A549 (cell line): ENCODE measurements around the gene DDX21. TPM values are rescaled to one million over a fixed set of nuclear protein-coding genes. Genes with fewer than 3 reads are reported as not detected.

Experiments
- ATAC-seq, 2 experiments: fragments of 200-7000 bp in 1 of 2; fragments of >200 bp in 1 of 2; cut with Nextera tagmentation in 1 of 2; cut with Tn5 transposase in 1 of 2; 3 replicates each; pipeline versions ENCODE4 v1.8.0 to v1.9.1; 2018 to 2020; ENCODE audit warnings: mild to moderate bottlenecking in 1 of 2, moderate library complexity in 1 of 2
- CTCF ChIA-PET: fragments of 300-600 bp; sonication (Branson Sonifier 250); formaldehyde crosslinking; extraction: SDS; loops from one replicate; lab custom pipeline; 2021; ENCODE audit warnings: antibody characterized with exemption, inconsistent platforms; lab: Yijun Ruan, JAX
- POLR2A ChIA-PET: fragments of 350-600 bp; formaldehyde crosslinking; extraction: SDS; loops from one replicate; lab custom pipeline; 2021; ENCODE audit warnings: antibody characterized with exemption, inconsistent platforms; lab: Yijun Ruan, JAX
- DNase-seq, 2 experiments: peaks; one replicate each; pipeline versions ENCODE4 v3.0.0 to v3.0.0-alpha.2; 2011 to 2016; ENCODE audit warnings: low read depth in 1 of 2, low spot score in 1 of 2
- FAIRE-seq: peaks from 2 replicates; lab custom pipeline; 2011; peaks lifted over from hg19 to GRCh38; lab: Jason Lieb, UNC
- H3K27ac ChIP-seq, 2 experiments: fragments of >200 bp; sonication (Bioruptor Twin); formaldehyde crosslinking; 3 replicates each; pipeline ENCODE4 v1.5.1; 2016 to 2017
- H3K4me1 ChIP-seq: fragments of >200 bp; sonication (Bioruptor Twin); formaldehyde crosslinking; 3 replicates; pipeline ENCODE4 v1.6.1; 2016
- H3K4me2 ChIP-seq: fragments of >200 bp; sonication (Bioruptor Twin); formaldehyde crosslinking; 3 replicates; pipeline ENCODE4 v1.6.1; 2016
- H3K4me3 ChIP-seq: fragments of >200 bp; sonication (Bioruptor Twin); formaldehyde crosslinking; 3 replicates; pipeline ENCODE4 v1.5.1; 2016
- H3K9me3 ChIP-seq: fragments of >200 bp; sonication (Bioruptor Twin); formaldehyde crosslinking; 3 replicates; pipeline ENCODE4 v1.6.1; 2016
- BHLHE40 ChIP-seq: IDR thresholded peaks from 2 replicates; pipeline ENCODE4 v1.6.1; 2012; ENCODE audit warnings: low read depth, low read length, inconsistent platforms
- CEBPB ChIP-seq, 2 experiments: fragments of >200 bp in 1 of 2; sonication (Bioruptor Twin) in 1 of 2; formaldehyde crosslinking in 1 of 2; IDR thresholded peaks; 2 replicates each; pipeline ENCODE4 v1.6.1; 2012 to 2016
- CHD4 ChIP-seq: fragments of 200-600 bp; sonication (generic); IDR thresholded peaks from 2 replicates; pipeline ENCODE4 v1.6.1; 2016; ENCODE audit warnings: antibody characterized with exemption, mild to moderate bottlenecking, borderline replicate concordance
- EP300 ChIP-seq, 2 experiments: fragments of >200 bp; sonication (Bioruptor Twin); formaldehyde crosslinking; IDR thresholded peaks; 2 replicates in 1 of 2; 3 replicates in 1 of 2; pipeline ENCODE4 v1.6.1; 2016 to 2017
- FOSB ChIP-seq: fragments of 250-450 bp; sonication (Bioruptor Pico); IDR thresholded peaks from 2 replicates; pipeline ENCODE4 v1.5.0; 2020; ENCODE audit warnings: mild to moderate bottlenecking, moderate library complexity
- HOXB13 ChIP-seq: fragments of 250-450 bp; sonication (Bioruptor Pico); IDR thresholded peaks from 2 replicates; pipeline ENCODE4 v1.5.0; 2020; ENCODE audit warnings: low read depth, mild to moderate bottlenecking, moderate library complexity
- HOXB5 ChIP-seq: fragments of 250-450 bp; sonication (Bioruptor Pico); IDR thresholded peaks from 2 replicates; pipeline ENCODE4 v1.5.0; 2020; ENCODE audit warnings: mild to moderate bottlenecking, moderate library complexity
- KDM1A ChIP-seq: fragments of 200-600 bp; sonication (generic); IDR thresholded peaks from 2 replicates; pipeline ENCODE4 v1.6.1; 2016; ENCODE audit warnings: low read depth, mild to moderate bottlenecking
- MAFK ChIP-seq: fragments of 450-650 bp; IDR thresholded peaks from 2 replicates; pipeline ENCODE4 v1.6.1; 2014; ENCODE audit not compliant: partially characterized antibody
- MYC ChIP-seq: IDR thresholded peaks from 2 replicates; pipeline ENCODE4 v1.6.1; 2012; ENCODE audit warnings: mild to moderate bottlenecking, inconsistent platforms, low read length, improper control_type of control experiment, borderline replicate concordance
- NFE2L2 ChIP-seq: fragments of 150-350 bp; conservative IDR thresholded peaks from 2 replicates; pipeline ENCODE4 v1.6.1; 2014; ENCODE audit warnings: low read length
- POLR2A ChIP-seq: IDR thresholded peaks from 2 replicates; pipeline ENCODE4 v1.6.1; 2012; ENCODE audit warnings: mild to moderate bottlenecking, low read length
- RARB ChIP-seq: fragments of 250-450 bp; sonication (Bioruptor Pico); IDR thresholded peaks from 2 replicates; pipeline ENCODE4 v1.8.0; 2021; ENCODE audit warnings: mild to moderate bottlenecking, moderate library complexity
- RCOR1 ChIP-seq: fragments of 150-350 bp; IDR thresholded peaks from 2 replicates; pipeline ENCODE4 v1.6.1; 2014; ENCODE audit warnings: antibody characterized with exemption, low read length, low read depth
- RFX5 ChIP-seq: fragments of 450-650 bp; IDR thresholded peaks from 2 replicates; pipeline ENCODE4 v1.7.1; 2014; ENCODE audit warnings: antibody characterized with exemption, mild to moderate bottlenecking, moderate library complexity
- SMC3 ChIP-seq: fragments of >200 bp; sonication (Bioruptor Twin); formaldehyde crosslinking; IDR thresholded peaks from 3 replicates; pipeline ENCODE4 v1.6.1; 2018; ENCODE audit warnings: inconsistent platforms
- ZC3H11A ChIP-seq: fragments of 450-650 bp; IDR thresholded peaks from 2 replicates; pipeline ENCODE4 v1.6.1; 2014; ENCODE audit warnings: antibody characterized with exemption, mild to moderate bottlenecking
- WGBS: methylation state at CpG from one replicate; pipeline ENCODE4 v1.1.6; 2017; ENCODE audit errors: missing lambda C conversion rate; 5-methylcytosine and 5-hydroxymethylcytosine counted together
- polyA plus RNA-seq, 4 experiments: library from polyadenylated mRNA; depleted of rRNA in 3 of 4; stranded (reverse); fragments of >200 nt; fragmentation: RNase III in 1 of 4; extraction: RNeasy Plus Mini Kit Qiagen cat#74134 plus additional on column Dnase treatment in 1 of 4; gene quantifications; 2 replicates in 3 of 4; 3 replicates in 1 of 4; pipeline ENCODE4 v1.2.3, GENCODE V29; 2011 to 2017
- TF ChIP-seq, protein P1 (sequence below): fragments of 250-450 bp; sonication (Bioruptor Pico); IDR thresholded peaks from 2 replicates; pipeline ENCODE4 v1.5.0; 2020; ENCODE audit warnings: low read depth, mild to moderate bottlenecking, moderate library complexity
- TF ChIP-seq, protein P2 (sequence below): fragments of 450-650 bp; IDR thresholded peaks from 2 replicates; pipeline ENCODE4 v1.6.1; 2014; ENCODE audit warnings: antibody characterized with exemption
- TF ChIP-seq, protein P3 (sequence below): fragments of 250-450 bp; sonication (Bioruptor Pico); IDR thresholded peaks from 2 replicates; pipeline ENCODE4 v1.5.0; 2021; ENCODE audit warnings: mild to moderate bottlenecking, moderate library complexity, borderline replicate concordance
- TF ChIP-seq, protein P4 (sequence below): fragments of >200 bp; sonication (Bioruptor Twin); formaldehyde crosslinking; IDR thresholded peaks from 3 replicates; pipeline ENCODE4 v1.6.1; 2016
- TF ChIP-seq, protein P5 (sequence below): fragments of 150-350 bp; IDR thresholded peaks from 2 replicates; pipeline ENCODE4 v1.6.1; 2014; ENCODE audit warnings: low read depth, mild to moderate bottlenecking, low read length
- TF ChIP-seq, protein P6 (sequence below): fragments of 200-600 bp; sonication (generic); IDR thresholded peaks from 2 replicates; pipeline ENCODE4 v1.6.1; 2016; ENCODE audit warnings: antibody characterized with exemption, mild to moderate bottlenecking, moderate library complexity

The DDX21 gene
- polyA plus RNA-seq, 2 of the 4 experiments (the other 2 are of a cell fraction), result 113 to 218 TPM

DNA sequence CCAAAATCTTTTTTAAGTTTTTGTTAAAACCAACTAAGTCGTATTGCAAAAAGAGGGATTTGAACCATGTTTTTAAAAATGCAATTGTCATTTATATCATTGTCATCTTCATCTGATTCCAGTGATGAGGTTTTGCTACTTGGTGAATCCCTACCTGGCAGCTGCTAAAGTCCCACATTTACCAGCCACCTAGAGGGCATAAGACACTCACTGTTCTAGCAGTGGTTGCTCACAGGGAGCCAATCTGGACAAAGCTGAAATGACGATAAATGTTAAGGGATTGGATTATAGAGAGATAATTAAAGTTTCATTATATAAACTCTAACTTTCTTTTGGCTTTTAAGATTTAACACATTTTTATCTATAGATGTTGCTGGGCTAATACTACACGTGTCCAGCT, 51.3 kb downstream of the DDX21 start:
- ChIA-PET POLR2A (no interaction called here), CTCF (interaction anchor here (1.2 to 4.8 kb wide), 4 partner anchors 16 to 115 kb away, joined by 3 to 122 read pairs (median 22); no protein-coding TSS in a partner anchor)
- H3K4me1 ChIP-seq, result no peaks in the 10 kb centered on the region
- peak in 1 of 2 experiments; percentile 55; a peak in 2 of 6 replicates for ATAC-seq
- no peak overlapping the region for H3K27ac ChIP-seq
- 88% methylated on average over 3 of the region's 3 CpGs for WGBS
- no peaks in the 10 kb centered on the region for H3K9me3 ChIP-seq
- TF ChIP-seq, protein P1, sequence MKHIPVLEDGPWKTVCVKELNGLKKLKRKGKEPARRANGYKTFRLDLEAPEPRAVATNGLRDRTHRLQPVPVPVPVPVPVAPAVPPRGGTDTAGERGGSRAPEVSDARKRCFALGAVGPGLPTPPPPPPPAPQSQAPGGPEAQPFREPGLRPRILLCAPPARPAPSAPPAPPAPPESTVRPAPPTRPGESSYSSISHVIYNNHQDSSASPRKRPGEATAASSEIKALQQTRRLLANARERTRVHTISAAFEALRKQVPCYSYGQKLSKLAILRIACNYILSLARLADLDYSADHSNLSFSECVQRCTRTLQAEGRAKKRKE (CRISPR knock-in tag), result no peak
- no peak for TF ChIP-seq ZC3H11A
- no peak for TF ChIP-seq BHLHE40
- TF ChIP-seq, protein P2, sequence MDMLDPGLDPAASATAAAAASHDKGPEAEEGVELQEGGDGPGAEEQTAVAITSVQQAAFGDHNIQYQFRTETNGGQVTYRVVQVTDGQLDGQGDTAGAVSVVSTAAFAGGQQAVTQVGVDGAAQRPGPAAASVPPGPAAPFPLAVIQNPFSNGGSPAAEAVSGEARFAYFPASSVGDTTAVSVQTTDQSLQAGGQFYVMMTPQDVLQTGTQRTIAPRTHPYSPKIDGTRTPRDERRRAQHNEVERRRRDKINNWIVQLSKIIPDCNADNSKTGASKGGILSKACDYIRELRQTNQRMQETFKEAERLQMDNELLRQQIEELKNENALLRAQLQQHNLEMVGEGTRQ, result no peak
- TF ChIP-seq, protein P3, sequence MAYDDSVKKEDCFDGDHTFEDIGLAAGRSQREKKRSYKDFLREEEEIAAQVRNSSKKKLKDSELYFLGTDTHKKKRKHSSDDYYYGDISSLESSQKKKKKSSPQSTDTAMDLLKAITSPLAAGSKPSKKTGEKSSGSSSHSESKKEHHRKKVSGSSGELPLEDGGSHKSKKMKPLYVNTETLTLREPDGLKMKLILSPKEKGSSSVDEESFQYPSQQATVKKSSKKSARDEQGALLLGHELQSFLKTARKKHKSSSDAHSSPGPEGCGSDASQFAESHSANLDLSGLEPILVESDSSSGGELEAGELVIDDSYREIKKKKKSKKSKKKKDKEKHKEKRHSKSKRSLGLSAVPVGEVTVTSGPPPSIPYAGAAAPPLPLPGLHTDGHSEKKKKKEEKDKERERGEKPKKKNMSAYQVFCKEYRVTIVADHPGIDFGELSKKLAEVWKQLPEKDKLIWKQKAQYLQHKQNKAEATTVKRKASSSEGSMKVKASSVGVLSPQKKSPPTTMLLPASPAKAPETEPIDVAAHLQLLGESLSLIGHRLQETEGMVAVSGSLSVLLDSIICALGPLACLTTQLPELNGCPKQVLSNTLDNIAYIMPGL (CRISPR knock-in tag), result no peak
- TF ChIP-seq RCOR1, result no peak
- no peak overlapping the region for H3K4me2 ChIP-seq
- no peak for DNase-seq
- FAIRE-seq, result peak; percentile 77
- no peak overlapping the region for H3K4me3 ChIP-seq

DNA sequence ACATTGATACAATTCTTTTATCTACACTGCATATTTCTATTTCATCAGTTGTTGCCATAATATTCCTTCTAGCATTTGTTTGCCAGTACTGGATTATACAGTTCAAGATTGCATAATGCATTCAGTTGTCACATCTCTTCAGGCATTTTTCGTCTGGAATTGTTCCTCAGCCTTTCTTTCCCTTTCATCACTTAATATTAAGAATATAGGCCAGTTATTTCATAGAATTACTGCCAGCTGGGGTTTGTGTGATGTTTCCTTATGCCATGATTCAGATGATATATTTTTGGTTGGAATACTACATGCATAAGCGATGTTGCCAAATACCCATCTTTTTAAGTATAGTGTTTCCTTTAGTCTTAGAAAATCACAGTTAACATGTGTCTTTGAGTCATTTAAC, 53.4 kb downstream of the DDX21 start:
- WGBS, result 66% methylated on average over 2 of the region's 2 CpGs
- POLR2A ChIA-PET, result no interaction called here
- H3K4me2 ChIP-seq, result no peak overlapping the region
- TF ChIP-seq MAFK (no peak), POLR2A (no peak), CEBPB (IDR thresholded peaks at IDR 0.05) (no peak), RARB (no peak), RCOR1 (no peak), KDM1A (no peak), NFE2L2 (no peak)
- TF ChIP-seq, all 56 proteins: peak for 0
- no peaks in the 10 kb centered on the region for H3K4me1 ChIP-seq
- ATAC-seq, result no peak
- H3K27ac ChIP-seq, result no peak overlapping the region
- no peak overlapping the region for H3K4me3 ChIP-seq
- no peaks in the 10 kb centered on the region for H3K9me3 ChIP-seq
- no peak for FAIRE-seq
- DNase-seq, result no peak
- CTCF ChIA-PET, result interaction anchor here (1.2 to 4.1 kb wide), 3 partner anchors 83 to 96 kb away, joined by 3 to 14 read pairs (median 6); no protein-coding TSS in a partner anchor

DNA sequence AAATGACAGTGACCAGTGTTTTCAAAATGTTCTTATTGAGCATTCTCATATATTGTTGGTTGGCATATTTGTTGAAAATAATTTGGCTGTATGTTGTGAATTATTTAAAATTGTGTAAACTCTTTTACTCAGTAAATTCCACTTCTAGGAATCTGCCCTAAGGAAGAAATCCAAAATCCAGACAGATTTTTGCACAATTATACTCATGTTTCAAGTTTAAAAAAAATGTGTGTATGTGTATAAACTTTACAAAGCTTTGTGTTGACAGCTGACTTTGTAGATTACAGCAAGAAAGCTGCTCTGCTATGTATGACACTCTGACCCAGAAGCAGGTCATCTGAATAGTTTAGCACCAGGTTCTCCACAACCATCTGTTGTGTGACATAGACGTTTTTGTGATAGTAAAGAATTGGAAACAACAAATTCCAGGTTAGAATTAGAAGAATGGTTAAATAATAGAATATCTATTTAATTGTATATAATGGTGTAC, 54.2 kb downstream of the DDX21 start:
- POLR2A ChIA-PET, result interaction anchor here (0.5 kb wide), 1 partner anchor 118 kb away, joined by 4 read pairs; no protein-coding TSS in a partner anchor
- CTCF ChIA-PET, result interaction anchor here (1.0 to 4.1 kb wide), 6 partner anchors 8 to 398 kb away, joined by 4 to 14 read pairs (median 5); no protein-coding TSS in a partner anchor
- Histone ChIP-seq H3K9me3 (no peaks in the 10 kb centered on the region), H3K4me3 (no peak overlapping the region), H3K4me2 (no peak overlapping the region), H3K4me1 (no peaks in the 10 kb centered on the region), H3K27ac (no peak overlapping the region)
- WGBS, result 14% methylated on average over 1 of the region's 1 CpG
- FAIRE-seq (no peak), ATAC-seq (no peak), DNase-seq (no peak)
- no peak for TF ChIP-seq CHD4
- TF ChIP-seq HOXB13 (CRISPR knock-in tag), result no peak
- no peak for TF ChIP-seq POLR2A
- TF ChIP-seq HOXB5 (CRISPR knock-in tag), result no peak
- TF ChIP-seq, protein P4, sequence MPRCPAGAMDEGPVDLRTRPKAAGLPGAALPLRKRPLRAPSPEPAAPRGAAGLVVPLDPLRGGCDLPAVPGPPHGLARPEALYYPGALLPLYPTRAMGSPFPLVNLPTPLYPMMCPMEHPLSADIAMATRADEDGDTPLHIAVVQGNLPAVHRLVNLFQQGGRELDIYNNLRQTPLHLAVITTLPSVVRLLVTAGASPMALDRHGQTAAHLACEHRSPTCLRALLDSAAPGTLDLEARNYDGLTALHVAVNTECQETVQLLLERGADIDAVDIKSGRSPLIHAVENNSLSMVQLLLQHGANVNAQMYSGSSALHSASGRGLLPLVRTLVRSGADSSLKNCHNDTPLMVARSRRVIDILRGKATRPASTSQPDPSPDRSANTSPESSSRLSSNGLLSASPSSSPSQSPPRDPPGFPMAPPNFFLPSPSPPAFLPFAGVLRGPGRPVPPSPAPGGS, result no peak
- no peak for TF ChIP-seq SMC3
- TF ChIP-seq FOSB (CRISPR knock-in tag), result no peak
- TF ChIP-seq, protein P5, sequence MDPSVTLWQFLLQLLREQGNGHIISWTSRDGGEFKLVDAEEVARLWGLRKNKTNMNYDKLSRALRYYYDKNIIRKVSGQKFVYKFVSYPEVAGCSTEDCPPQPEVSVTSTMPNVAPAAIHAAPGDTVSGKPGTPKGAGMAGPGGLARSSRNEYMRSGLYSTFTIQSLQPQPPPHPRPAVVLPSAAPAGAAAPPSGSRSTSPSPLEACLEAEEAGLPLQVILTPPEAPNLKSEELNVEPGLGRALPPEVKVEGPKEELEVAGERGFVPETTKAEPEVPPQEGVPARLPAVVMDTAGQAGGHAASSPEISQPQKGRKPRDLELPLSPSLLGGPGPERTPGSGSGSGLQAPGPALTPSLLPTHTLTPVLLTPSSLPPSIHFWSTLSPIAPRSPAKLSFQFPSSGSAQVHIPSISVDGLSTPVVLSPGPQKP, result no peak
- TF ChIP-seq, protein P6, sequence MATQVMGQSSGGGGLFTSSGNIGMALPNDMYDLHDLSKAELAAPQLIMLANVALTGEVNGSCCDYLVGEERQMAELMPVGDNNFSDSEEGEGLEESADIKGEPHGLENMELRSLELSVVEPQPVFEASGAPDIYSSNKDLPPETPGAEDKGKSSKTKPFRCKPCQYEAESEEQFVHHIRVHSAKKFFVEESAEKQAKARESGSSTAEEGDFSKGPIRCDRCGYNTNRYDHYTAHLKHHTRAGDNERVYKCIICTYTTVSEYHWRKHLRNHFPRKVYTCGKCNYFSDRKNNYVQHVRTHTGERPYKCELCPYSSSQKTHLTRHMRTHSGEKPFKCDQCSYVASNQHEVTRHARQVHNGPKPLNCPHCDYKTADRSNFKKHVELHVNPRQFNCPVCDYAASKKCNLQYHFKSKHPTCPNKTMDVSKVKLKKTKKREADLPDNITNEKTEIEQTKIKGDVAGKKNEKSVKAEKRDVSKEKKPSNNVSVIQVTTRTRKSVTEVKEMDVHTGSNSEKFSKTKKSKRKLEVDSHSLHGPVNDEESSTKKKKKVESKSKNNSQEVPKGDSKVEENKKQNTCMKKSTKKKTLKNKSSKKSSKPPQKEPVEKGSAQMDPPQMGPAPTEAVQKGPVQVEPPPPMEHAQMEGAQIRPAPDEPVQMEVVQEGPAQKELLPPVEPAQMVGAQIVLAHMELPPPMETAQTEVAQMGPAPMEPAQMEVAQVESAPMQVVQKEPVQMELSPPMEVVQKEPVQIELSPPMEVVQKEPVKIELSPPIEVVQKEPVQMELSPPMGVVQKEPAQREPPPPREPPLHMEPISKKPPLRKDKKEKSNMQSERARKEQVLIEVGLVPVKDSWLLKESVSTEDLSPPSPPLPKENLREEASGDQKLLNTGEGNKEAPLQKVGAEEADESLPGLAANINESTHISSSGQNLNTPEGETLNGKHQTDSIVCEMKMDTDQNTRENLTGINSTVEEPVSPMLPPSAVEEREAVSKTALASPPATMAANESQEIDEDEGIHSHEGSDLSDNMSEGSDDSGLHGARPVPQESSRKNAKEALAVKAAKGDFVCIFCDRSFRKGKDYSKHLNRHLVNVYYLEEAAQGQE, result no peak
- TF ChIP-seq EP300 (IDR thresholded peaks at IDR 0.05), result no peak
- no peak for TF ChIP-seq RFX5
- TF ChIP-seq MYC, result no peak
